IMR-90 (cell line): Measurements from ENCODE around the gene CNTNAP3. TPM values are rescaled to one million over a fixed set of nuclear protein-coding genes. Genes with fewer than 3 reads are reported as not detected.
"Not testable (repeated sequence)": the region's sequence is repeated elsewhere in the genome, so short reads cannot be mapped to it uniquely, and the experiment has no call there.

Experiments
- ATAC-seq: fragments of 200-7000 bp; cut with Tn5 transposase; 2 replicates; pipeline ENCODE4 v1.9.1; 2020; ENCODE audit warnings: low read depth, mild to moderate bottlenecking, moderate library complexity
- BruUV-seq: library from RNA; stranded (reverse); fragments of 400-500 nt; replicated peaks from 2 replicates; lab custom pipeline; 2021; lab: Mats Ljungman, UMichigan
- CTCF ChIA-PET: fragments of 300-600 bp; formaldehyde crosslinking; extraction: SDS; loops from one replicate; lab custom pipeline; 2021; ENCODE audit warnings: antibody characterized with exemption; lab: Yijun Ruan, JAX
- POLR2A ChIA-PET: fragments of 300-600 bp; sonication (Branson Sonifier 250); formaldehyde crosslinking; loops from one replicate; lab custom pipeline; 2022; ENCODE audit warnings: antibody characterized with exemption; ENCODE audit not compliant: unreplicated experiment; lab: Charles Lee
- DNase-seq: peaks from one replicate; pipeline ENCODE4 v3.0.0; 2013
- H2AFZ ChIP-seq: replicated peaks from 2 replicates; pipeline ENCODE3; 2013; ENCODE audit warnings: low read length, mild to moderate bottlenecking; ENCODE audit not compliant: poor library complexity
- H2AK5ac ChIP-seq: 2 replicates; pipeline ENCODE4 v1.6.1; 2013; ENCODE audit warnings: low read depth, low read length, inconsistent platforms
- H2AK9ac ChIP-seq: replicated peaks from 2 replicates; pipeline ENCODE3; 2013; ENCODE audit warnings: mild to moderate bottlenecking, low read depth, low read length, moderate library complexity; ENCODE audit not compliant: poor library complexity
- H2BK120ac ChIP-seq: 2 replicates; pipeline ENCODE4 v1.6.1; 2013; ENCODE audit warnings: low read depth, low read length, inconsistent platforms
- H2BK15ac ChIP-seq: 3 replicates; pipeline ENCODE4 v1.6.1; 2013; ENCODE audit warnings: low read depth, low read length, inconsistent platforms
- H2BK20ac ChIP-seq: 2 replicates; pipeline ENCODE4 v1.6.1; 2013; ENCODE audit warnings: low read depth, mild to moderate bottlenecking, inconsistent platforms, low read length, moderate library complexity
- H2BK5ac ChIP-seq: 2 replicates; pipeline ENCODE4 v1.6.1; 2013; ENCODE audit warnings: mild to moderate bottlenecking, low read depth, low read length, inconsistent platforms; ENCODE audit not compliant: poor library complexity, severe bottlenecking
- H3K14ac ChIP-seq: replicated peaks from 2 replicates; pipeline ENCODE4 v1.6.1; 2013; ENCODE audit warnings: low read depth, low read length, inconsistent platforms
- H3K18ac ChIP-seq: 2 replicates; pipeline ENCODE4 v1.6.1; 2013; ENCODE audit warnings: low read depth, low read length, control low read depth
- H3K23ac ChIP-seq: 2 replicates; pipeline ENCODE4 v1.6.1; 2013; ENCODE audit warnings: low read depth, low read length, inconsistent platforms
- H3K27ac ChIP-seq: 2 replicates; pipeline ENCODE4 v1.5.1; 2013; ENCODE audit warnings: mild to moderate bottlenecking, control low read depth, low read length; ENCODE audit not compliant: insufficient read depth
- H3K27me3 ChIP-seq: 2 replicates; pipeline ENCODE4 v1.6.1; 2013; ENCODE audit warnings: low read length; ENCODE audit not compliant: control insufficient read depth, insufficient read depth
- H3K36me3 ChIP-seq: 2 replicates; pipeline ENCODE4 v1.6.1; 2013; ENCODE audit warnings: low read length, mixed read lengths; ENCODE audit not compliant: control insufficient read depth, insufficient read depth
- H3K4ac ChIP-seq: 2 replicates; pipeline ENCODE4 v1.6.1; 2013; ENCODE audit warnings: low read depth, low read length, inconsistent platforms
- H3K4me1 ChIP-seq: 2 replicates; pipeline ENCODE4 v1.6.1; 2013; ENCODE audit warnings: low read length, mixed read lengths; ENCODE audit not compliant: control insufficient read depth, insufficient read depth
- H3K4me2 ChIP-seq: 2 replicates; pipeline ENCODE4 v1.6.1; 2013; ENCODE audit warnings: low read depth, mild to moderate bottlenecking, control low read depth, low read length, moderate library complexity
- H3K4me3 ChIP-seq: 2 replicates; pipeline ENCODE4 v1.5.1; 2013; ENCODE audit warnings: low read depth, mild to moderate bottlenecking, control low read depth, low read length, moderate library complexity; ENCODE audit not compliant: insufficient read depth
- H3K56ac ChIP-seq: 2 replicates; pipeline ENCODE4 v1.6.1; 2013; ENCODE audit warnings: low read length, inconsistent platforms; ENCODE audit not compliant: insufficient read depth; ENCODE audit errors: extremely low read depth
- H3K79me1 ChIP-seq, 2 experiments: 2 replicates each; pipeline ENCODE4 v1.6.1; 2013; ENCODE audit warnings: low read length in 2 of 2, inconsistent platforms in 1 of 2, low read depth in 1 of 2
- H3K9ac ChIP-seq: 2 replicates; pipeline ENCODE4 v1.6.1; 2013; ENCODE audit warnings: low read depth, low read length, control low read depth
- H3K9me1 ChIP-seq: 2 replicates; pipeline ENCODE4 v1.6.1; 2013; ENCODE audit warnings: low read length, inconsistent platforms; ENCODE audit not compliant: insufficient read depth
- H3K9me3 ChIP-seq: 2 replicates; pipeline ENCODE4 v1.6.1; 2013; ENCODE audit warnings: low read length; ENCODE audit not compliant: control insufficient read depth, insufficient read depth
- H4K20me1 ChIP-seq: 2 replicates; pipeline ENCODE4 v1.6.1; 2013; ENCODE audit warnings: low read length, inconsistent platforms; ENCODE audit not compliant: insufficient read depth
- H4K5ac ChIP-seq: 2 replicates; pipeline ENCODE4 v1.6.1; 2013; ENCODE audit warnings: mild to moderate bottlenecking, low read depth, low read length, control low read depth
- H4K8ac ChIP-seq, 2 experiments: 2 replicates each; pipeline ENCODE4 v1.6.1; 2013; ENCODE audit warnings: low read depth in 2 of 2, low read length in 2 of 2, control low read depth in 1 of 2, inconsistent platforms in 1 of 2
- H4K91ac ChIP-seq: 2 replicates; pipeline ENCODE4 v1.6.1; 2013; ENCODE audit warnings: low read depth, low read length, inconsistent platforms; ENCODE audit not compliant: insufficient read depth
- WGBS, 2 experiments: methylation state at CpG; one replicate each; pipeline versions ENCODE4 v1.1.5 to v1.1.7; 2013; ENCODE audit warnings: missing lambda C conversion rate in 2 of 2; ENCODE audit not compliant: insufficient read length in 1 of 2; ENCODE audit errors: extremely low coverage in 2 of 2; 5-methylcytosine and 5-hydroxymethylcytosine counted together
- dilution Hi-C: fragments of 300-500 bp; cut with HindIII; formaldehyde crosslinking; loops from one replicate; pipeline ENCODE4 v1.14.3; 2018; ENCODE audit warnings: low sequenced_read_pairs; ENCODE audit not compliant: unreplicated experiment
- in situ Hi-C: fragments of 300-500 bp; cut with MboI; formaldehyde crosslinking; loops from 3 replicates; pipeline ENCODE4 v1.14.3; 2019; ENCODE audit warnings: low sequenced_read_pairs, inconsistent platforms, mixed read lengths
- intact Hi-C: fragments of 100-400 bp; cut with micrococcal nuclease; formaldehyde crosslinking; loops from 2 replicates; pipeline ENCODE4 v1.10.0; 2022
- polyA plus RNA-seq, 3 experiments: library from polyadenylated mRNA; depleted of rRNA; stranded (reverse); fragments of >200 nt; gene quantifications; 2 replicates each; pipeline ENCODE4 v1.2.3, GENCODE V29; 2012; ENCODE audit warnings: low replicate concordance in 1 of 3
- total RNA-seq: library from RNA; depleted of rRNA; stranded (reverse); fragments of >200 nt; gene quantifications from 2 replicates; pipeline ENCODE4 v1.2.3, GENCODE V29; 2012

The CNTNAP3 gene
- total and polyA plus RNA-seq, 2 of the 4 experiments (the other 2 are of a cell fraction) = 0.90 to 1.2 TPM

- H3K4ac ChIP-seq, H3K4me3 ChIP-seq, H2BK120ac ChIP-seq, H3K9ac ChIP-seq, H3K9me1 ChIP-seq, H4K5ac ChIP-seq, dilution Hi-C loops, H3K27me3 ChIP-seq, POLR2A ChIA-PET, H2BK20ac ChIP-seq, H3K18ac ChIP-seq, H3K27ac ChIP-seq, H3K56ac ChIP-seq, H3K4me1 ChIP-seq, CTCF ChIA-PET, BruUV-seq, ATAC-seq, intact Hi-C loops, H2BK5ac ChIP-seq, H2BK15ac ChIP-seq, H3K36me3 ChIP-seq, H3K14ac ChIP-seq, H4K20me1 ChIP-seq, H3K4me2 ChIP-seq, H2AFZ ChIP-seq, H3K23ac ChIP-seq, H2AK5ac ChIP-seq, H4K91ac ChIP-seq, in situ Hi-C loops, DNase-seq, H3K79me1 ChIP-seq, H3K9me3 ChIP-seq, H4K8ac ChIP-seq, H2AK9ac ChIP-seq: not testable (repeated sequence)
- WGBS, 2 experiments = no CpG with 5 or more reads among the region's 1 CpG
These were observed 190.8 kb downstream of the CNTNAP3 start for GRCh38 chr9:39097208-39097607.

GRCh38 chr9:39085311-39085710 lies 202.7 kb downstream of the CNTNAP3 start:
- H2BK120ac ChIP-seq, H3K4me3 ChIP-seq, H3K9me1 ChIP-seq, H3K4me1 ChIP-seq, H3K56ac ChIP-seq, H2BK5ac ChIP-seq, BruUV-seq, H2AK9ac ChIP-seq, H2BK20ac ChIP-seq, H3K4me2 ChIP-seq, H4K20me1 ChIP-seq, H3K18ac ChIP-seq, H3K4ac ChIP-seq, H3K9me3 ChIP-seq, POLR2A ChIA-PET, dilution Hi-C loops, H4K8ac ChIP-seq, H3K27ac ChIP-seq, H3K36me3 ChIP-seq, in situ Hi-C loops, H2AFZ ChIP-seq, H3K79me1 ChIP-seq, H3K23ac ChIP-seq, H4K91ac ChIP-seq, H2AK5ac ChIP-seq, DNase-seq, H2BK15ac ChIP-seq, ATAC-seq, H3K9ac ChIP-seq, H3K14ac ChIP-seq, H4K5ac ChIP-seq, H3K27me3 ChIP-seq, CTCF ChIA-PET: not testable (repeated sequence)
- WGBS, 2 experiments = no CpG with 5 or more reads among the region's 5 CpGs
- intact Hi-C loops = loop anchor here (10.0 kb wide), 1 partner anchor 491 kb away; no protein-coding TSS in a partner anchor
